AG04450 (cell line): ENCODE results near the gene TGFA. TPM values are rescaled to one million over a fixed set of nuclear protein-coding genes. Genes with fewer than 3 reads are reported as not detected.

Experiments used
- CTCF ChIA-PET: fragments of 300-600, 350-600 bp; formaldehyde crosslinking; extraction: SDS; loops from one replicate; lab custom pipeline; 2022; ENCODE audit warnings: antibody characterized with exemption, inconsistent platforms; lab: Charles Lee
- POLR2A ChIA-PET: fragments of 350-600 bp; formaldehyde crosslinking; extraction: SDS; loops from one replicate; lab custom pipeline; 2021; ENCODE audit warnings: antibody characterized with exemption, inconsistent platforms; lab: Yijun Ruan, JAX
- DNase-seq: peaks from one replicate; pipeline ENCODE4 v3.0.0-alpha.2; 2011; ENCODE audit warnings: low read depth, low spot score
- H3K27ac ChIP-seq: one replicate; pipeline ENCODE4 v1.5.1; 2012; ENCODE audit warnings: low read depth, low read length, control low read depth
- H3K27me3 ChIP-seq: one replicate; pipeline ENCODE4 v1.6.0; 2012; ENCODE audit warnings: low read length; ENCODE audit not compliant: control insufficient read depth, insufficient read depth
- H3K4me3 ChIP-seq: 2 replicates; pipeline ENCODE4 v1.5.1; 2011; ENCODE audit warnings: mild to moderate bottlenecking, low read depth, low read length, control low read depth
- H3K9me3 ChIP-seq: 2 replicates; pipeline ENCODE4 v1.5.1; 2012; ENCODE audit warnings: low read length; ENCODE audit not compliant: control insufficient read depth, insufficient read depth
- CTCF ChIP-seq: IDR thresholded peaks from 2 replicates; pipeline ENCODE4 v1.5.1; 2011; ENCODE audit warnings: low read depth, low read length, control low read depth, inconsistent platforms
- polyA plus RNA-seq: library from polyadenylated mRNA; depleted of rRNA; stranded (reverse); fragments of >200 nt; gene quantifications from 2 replicates; pipeline ENCODE4 v1.2.3, GENCODE V29; 2011

Gene TGFA
- polyA plus RNA-seq, 1 experiment: not detected

- POLR2A ChIA-PET: no interaction called here
These were observed 56.8 kb downstream of the TGFA start for GRCh38 chr2:70496819-70497218.

GRCh38 chr2:70494293-70494886 lies 59.2 kb downstream of the TGFA start:
- Histone ChIP-seq H3K4me3 (no peak overlapping the region), H3K27me3 (peaks cover 5% of the 10 kb centered on the region), H3K9me3 (no peaks in the 10 kb centered on the region), H3K27ac (no peak overlapping the region)
- no peak for DNase-seq
- CTCF ChIA-PET: interaction anchor here (0.5 kb wide), 1 partner anchor 503 kb away, joined by 3 read pairs; no protein-coding TSS in a partner anchor
- POLR2A ChIA-PET: no interaction called here
- no peak for TF ChIP-seq CTCF

More at GRCh38 chr2:70496819-70497218, 56.8 kb downstream of the TGFA start:
- H3K4me3 ChIP-seq: no peak overlapping the region
- H3K27ac ChIP-seq: no peak overlapping the region
- TF ChIP-seq CTCF: no peak
- DNase-seq: no peak
- peaks cover 5% of the 10 kb centered on the region for H3K27me3 ChIP-seq
- CTCF ChIA-PET: no interaction called here
- H3K9me3 ChIP-seq: no peaks in the 10 kb centered on the region

- TF ChIP-seq CTCF: no peak
- ChIA-PET POLR2A (no interaction called here), CTCF (no interaction called here)
- Histone ChIP-seq H3K4me3 (no peak overlapping the region), H3K9me3 (no peaks in the 10 kb centered on the region), H3K27me3 (peaks cover 3% of the 10 kb centered on the region), H3K27ac (no peak overlapping the region)
- no peak for DNase-seq
These were observed 63.2 kb downstream of the TGFA start for GRCh38 chr2:70490381-70490780.

- no peaks in the 10 kb centered on the region for H3K27me3 ChIP-seq
- H3K27ac ChIP-seq: no peak overlapping the region
- no peak overlapping the region for H3K4me3 ChIP-seq
- ChIA-PET POLR2A (no interaction called here), CTCF (no interaction called here)
- no peaks in the 10 kb centered on the region for H3K9me3 ChIP-seq
- DNase-seq: no peak
- no peak for TF ChIP-seq CTCF
These were observed 64.5 kb downstream of the TGFA start for GRCh38 chr2:70489165-70489564.

- no peak overlapping the region for H3K27ac ChIP-seq
- no peak overlapping the region for H3K4me3 ChIP-seq
- no peaks in the 10 kb centered on the region for H3K9me3 ChIP-seq
- TF ChIP-seq CTCF: no peak
- POLR2A ChIA-PET: no interaction called here
- CTCF ChIA-PET: no interaction called here
- H3K27me3 ChIP-seq: no peaks in the 10 kb centered on the region
- no peak for DNase-seq
These were observed 69.5 kb downstream of the TGFA start for GRCh38 chr2:70484086-70484485.
